NCI-H2081 treated with DMSO at 0.1 percent for 48 hours (cell line): ENCODE results near the gene ZNF474.

ENCODE experiments used
- DNase-seq: peaks from one replicate; lab custom pipeline; 2025; lab: John Stamatoyannopoulos, UW

Gene ZNF474

DNA sequence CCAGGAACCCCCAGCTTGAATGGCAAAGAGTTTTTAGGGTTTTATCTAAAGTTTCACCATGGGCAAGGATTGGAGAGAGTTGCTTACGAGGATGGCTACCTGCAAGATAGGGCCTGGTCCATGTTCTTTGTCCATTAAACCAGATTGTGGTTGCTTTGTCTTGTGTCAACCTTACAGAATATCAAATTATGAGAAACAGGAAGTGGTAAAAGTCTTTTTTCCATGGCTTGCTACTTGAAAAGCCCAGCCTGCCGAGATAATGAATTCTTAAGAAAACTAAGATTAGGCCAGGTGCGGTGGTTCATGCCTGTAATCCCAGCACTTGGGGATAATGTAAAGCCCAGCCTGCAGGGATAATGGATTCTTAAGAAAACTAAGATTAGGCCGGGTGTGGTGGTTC is 24.4 kb downstream of the ZNF474 start:
- no peak for DNase-seq

GRCh38 chr5:122154491-122154890 is 25.1 kb downstream of the ZNF474 start:
- no peak for DNase-seq

- DNase-seq, result no peak
Observed at GRCh38 chr5:122154910-122155309, 25.6 kb downstream of the ZNF474 start.

DNA sequence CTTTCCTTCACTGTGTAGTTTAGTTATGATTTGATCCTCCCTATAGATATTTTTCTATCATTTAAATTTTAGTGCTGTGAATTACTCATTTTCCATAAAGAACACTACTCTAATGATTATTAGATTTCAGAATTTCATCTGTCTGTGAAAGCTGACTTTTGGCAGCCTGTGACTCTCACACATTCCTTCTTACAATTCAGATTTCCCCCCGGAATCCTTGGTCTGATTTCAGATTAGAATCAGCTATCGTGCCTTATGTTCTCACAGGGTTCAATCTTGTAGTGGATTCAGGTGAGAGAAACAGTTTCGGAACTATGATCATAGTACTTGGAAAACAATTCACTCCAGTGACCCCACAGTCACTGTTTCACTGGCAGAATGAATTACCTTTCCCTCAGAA is 26.2 kb downstream of the ZNF474 start:
- no peak for DNase-seq

GRCh38 chr5:122156724-122157325 is 27.5 kb downstream of the ZNF474 start:
- no peak for DNase-seq

DNA sequence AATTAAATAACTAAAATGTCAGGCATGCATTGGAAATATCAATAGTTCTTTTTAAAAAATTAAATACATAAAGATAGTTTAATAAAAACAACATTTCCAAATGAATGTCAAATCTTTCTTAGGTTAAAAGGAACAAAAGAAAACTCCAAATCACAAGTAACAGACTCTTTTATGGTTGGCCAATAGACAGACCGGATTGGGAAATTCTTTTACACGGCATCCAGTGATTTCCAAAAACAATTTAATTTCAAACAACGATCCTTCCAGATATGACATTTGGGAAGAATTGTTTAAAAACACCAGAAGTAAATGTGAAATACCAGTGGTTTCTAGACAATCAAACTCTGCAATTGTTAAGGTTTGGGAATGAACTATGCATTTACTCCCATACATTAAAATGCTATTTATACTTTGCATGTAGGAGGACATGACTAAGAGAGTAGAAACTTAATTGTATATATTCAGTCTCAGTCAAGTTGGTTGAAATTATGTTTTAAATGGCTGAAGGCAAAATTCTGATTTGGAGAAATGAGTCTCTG is 32.8 kb downstream of the ZNF474 start:
- no peak for DNase-seq

GRCh38 chr5:122163121-122164069 is 34.0 kb downstream of the ZNF474 start:
- DNase-seq, result no peak

GRCh38 chr5:122164070-122164435 is 34.7 kb downstream of the ZNF474 start:
- no peak for DNase-seq

DNA sequence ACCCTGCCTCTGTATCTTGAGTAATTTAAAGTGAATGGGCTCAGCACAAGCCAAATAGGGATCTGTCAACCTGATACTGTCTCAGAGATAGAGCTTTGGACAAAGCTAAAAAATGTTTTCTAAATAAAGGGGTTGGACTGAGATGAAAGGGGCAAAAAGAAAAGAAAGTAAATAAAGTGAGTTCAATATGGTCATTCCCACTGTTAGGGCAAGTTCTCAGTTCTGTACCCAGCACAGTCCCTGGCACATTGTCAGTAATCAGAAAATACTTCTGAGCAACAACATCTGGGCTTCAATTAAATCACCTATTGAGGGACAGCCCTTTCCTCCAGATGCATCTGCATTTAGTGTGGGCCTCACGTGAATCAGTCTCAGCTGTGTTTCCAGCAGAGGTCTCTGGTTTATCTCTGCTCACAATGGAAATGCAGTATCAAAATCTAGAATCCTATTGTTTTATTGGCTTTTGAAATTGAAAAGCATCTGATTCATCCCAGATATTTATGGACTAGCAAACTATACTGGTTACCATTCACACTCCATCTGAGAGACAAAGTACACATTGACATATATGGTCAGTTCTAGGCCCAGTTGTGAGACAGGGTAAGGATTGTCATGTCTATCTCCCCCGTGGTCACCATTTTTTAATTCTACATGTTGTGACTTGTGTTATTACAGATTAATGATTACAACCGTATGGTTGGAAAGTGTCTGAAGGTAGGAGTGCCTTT is 35.6 kb downstream of the ZNF474 start:
- no peak for DNase-seq

DNA sequence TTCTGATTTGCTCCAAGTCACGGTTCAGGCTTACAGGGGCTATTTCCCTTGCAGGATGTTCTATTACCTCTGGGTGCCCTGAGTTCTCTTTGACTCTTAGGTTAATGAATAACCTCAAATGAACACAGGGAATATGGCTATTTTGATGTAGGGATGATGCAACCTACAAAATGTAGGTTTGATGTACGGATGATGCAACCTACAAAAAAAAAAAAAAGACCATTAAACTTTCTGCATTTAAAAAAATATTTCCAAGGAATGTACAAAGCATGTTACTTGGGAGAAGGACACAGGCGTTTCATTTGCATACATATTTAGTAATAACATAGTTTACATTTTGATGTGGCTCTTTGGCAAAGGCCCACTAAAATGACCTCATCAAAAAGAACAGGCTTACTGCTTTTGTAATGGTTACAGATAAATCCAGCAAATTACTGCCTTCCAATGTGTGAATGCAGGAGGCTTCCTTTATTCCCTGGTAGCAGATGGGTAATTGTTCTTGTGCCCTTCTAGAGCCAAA is 36.3 kb downstream of the ZNF474 start:
- no peak for DNase-seq

- DNase-seq, result no peak
Observed at GRCh38 chr5:122169350-122170103, 40.2 kb downstream of the ZNF474 start.

- no peak for DNase-seq
Observed at GRCh38 chr5:122170620-122171019, 41.3 kb downstream of the ZNF474 start.

- DNase-seq, result no peak
Observed at GRCh38 chr5:122172207-122172606, 42.9 kb downstream of the ZNF474 start.

DNA sequence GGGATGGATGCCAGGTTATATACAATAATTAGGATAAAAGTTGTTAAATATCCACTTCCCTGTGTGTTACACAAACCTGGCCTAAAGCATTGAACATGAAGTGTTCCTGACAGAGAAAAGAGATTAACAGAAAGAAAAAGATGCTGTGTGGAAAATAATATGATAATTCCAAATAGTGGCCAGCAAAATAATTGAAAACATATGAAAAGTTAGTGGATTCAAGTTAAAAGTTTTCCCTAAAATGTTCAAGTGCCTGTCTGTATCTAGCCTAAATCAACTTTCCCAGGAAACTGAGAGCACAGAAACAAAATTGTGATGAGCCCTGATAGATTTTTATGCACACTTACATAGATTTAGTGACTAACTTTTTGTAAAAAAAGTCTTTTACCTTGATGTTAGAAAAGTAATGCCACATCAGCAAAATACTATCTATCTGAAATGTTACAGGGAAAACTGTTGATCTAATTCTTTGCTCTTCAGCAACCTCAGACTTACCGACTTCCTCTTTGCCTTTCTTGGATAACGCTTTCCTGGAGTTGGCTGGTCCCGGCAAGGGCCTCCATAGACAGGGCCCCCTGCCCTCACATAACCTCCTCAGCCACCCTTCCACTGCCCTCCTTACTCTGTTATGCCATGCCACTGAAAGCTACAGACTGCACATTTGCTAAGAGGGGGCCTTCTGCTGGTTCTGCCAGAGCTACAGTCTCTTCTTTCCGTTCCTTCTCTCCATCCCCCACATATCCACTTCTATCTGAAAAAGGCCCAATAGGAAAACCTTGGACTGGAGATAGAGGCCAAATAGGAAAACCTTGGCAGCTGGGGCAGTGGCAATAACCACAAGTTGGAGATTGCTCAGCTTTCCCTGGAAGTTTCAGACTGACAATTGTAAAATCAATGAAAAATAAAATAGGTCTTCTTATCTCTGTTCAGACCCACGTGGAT is 44.4 kb downstream of the ZNF474 start:
- no peak for DNase-seq

- DNase-seq, result no peak
Observed at GRCh38 chr5:122175091-122175490, 45.7 kb downstream of the ZNF474 start.

GRCh38 chr5:122175852-122176251 is 46.5 kb downstream of the ZNF474 start:
- no peak for DNase-seq

DNA sequence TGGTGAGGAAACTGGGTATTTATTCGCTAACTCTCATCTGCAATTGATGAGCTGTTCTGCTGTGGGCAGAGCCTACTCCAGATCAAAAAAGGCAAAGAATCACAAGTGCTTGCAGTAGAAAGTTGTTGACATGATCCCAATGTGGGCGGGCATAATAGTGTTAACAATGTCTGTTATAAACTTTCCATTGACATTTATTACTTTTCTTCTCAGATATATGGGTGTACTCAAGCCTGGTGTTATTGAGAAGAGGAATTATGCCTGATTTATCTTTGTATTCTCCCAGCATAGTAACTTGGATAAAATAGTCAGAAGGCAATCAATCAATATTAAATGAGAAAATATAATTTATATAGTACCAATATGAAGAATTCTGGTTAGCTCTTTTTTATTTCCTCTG is 47.8 kb downstream of the ZNF474 start:
- DNase-seq, result no peak

DNA sequence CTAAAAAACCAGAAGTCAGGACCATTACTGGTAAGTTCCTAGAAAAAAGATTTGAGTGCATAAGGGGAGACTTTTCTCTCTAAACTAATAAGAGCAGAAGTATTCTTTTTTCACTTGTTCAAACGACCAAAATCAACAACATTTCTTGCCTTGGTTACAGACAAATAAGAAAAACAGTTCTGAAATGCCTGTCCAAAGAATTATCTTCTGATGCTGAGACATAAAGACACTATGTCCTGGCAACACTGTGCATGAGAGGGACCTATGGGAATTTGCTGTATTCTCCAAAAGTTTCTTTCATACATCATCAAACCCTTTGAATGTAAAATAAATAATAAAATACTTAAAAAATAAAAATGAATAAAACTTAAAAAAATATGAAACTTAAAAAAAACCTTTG is 50.4 kb downstream of the ZNF474 start:
- DNase-seq, result no peak

DNA sequence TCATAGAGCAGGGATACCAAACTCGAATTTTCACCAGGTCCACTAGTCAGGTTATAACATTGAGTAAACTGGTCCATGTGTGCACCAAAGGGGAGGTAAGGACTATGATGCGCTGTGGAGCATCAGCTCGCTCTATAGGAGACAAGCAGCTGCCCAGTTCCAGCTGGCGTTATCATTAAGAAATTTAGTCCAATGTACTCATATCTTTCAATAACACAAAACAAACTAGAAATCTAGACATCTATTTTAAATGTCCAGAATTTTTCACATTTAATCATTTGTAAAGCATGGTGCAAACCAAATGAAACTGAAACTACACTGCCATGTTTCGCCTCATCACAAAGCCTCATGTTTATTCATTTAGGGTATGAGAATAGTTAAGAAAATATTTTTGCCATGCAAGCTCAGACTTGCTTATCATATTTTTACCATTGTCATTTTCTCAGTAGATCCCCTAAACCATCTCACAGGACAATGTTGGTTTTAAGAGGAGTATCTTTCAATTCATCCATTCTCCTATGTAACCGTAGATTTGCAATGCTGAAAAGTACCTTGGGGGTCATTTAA is 50.9 kb downstream of the ZNF474 start:
- DNase-seq, result no peak
